ENCODE data around the gene NR4A1. TPM values are rescaled to one million over a fixed set of nuclear protein-coding genes. Genes with fewer than 3 reads are reported as not detected.
A peak's percentile ranks its signal among the peaks of the same experiment; 100 is the strongest.

The NR4A1 gene
- total RNA-seq, 6 donors from 2014 or later: 88.3 to 202 (median 156) TPM

GRCh38 chr12:52086366-52086765 is 35.1 kb downstream of the NR4A1 start:
- H3K4me3 ChIP-seq: no peak overlapping the region
- no peak for TF ChIP-seq POLR2AphosphoS5 (IDR thresholded peaks at IDR 0.05)
- TF ChIP-seq POLR2A (IDR thresholded peaks at IDR 0.05): no peak
- TF ChIP-seq, protein P1, sequence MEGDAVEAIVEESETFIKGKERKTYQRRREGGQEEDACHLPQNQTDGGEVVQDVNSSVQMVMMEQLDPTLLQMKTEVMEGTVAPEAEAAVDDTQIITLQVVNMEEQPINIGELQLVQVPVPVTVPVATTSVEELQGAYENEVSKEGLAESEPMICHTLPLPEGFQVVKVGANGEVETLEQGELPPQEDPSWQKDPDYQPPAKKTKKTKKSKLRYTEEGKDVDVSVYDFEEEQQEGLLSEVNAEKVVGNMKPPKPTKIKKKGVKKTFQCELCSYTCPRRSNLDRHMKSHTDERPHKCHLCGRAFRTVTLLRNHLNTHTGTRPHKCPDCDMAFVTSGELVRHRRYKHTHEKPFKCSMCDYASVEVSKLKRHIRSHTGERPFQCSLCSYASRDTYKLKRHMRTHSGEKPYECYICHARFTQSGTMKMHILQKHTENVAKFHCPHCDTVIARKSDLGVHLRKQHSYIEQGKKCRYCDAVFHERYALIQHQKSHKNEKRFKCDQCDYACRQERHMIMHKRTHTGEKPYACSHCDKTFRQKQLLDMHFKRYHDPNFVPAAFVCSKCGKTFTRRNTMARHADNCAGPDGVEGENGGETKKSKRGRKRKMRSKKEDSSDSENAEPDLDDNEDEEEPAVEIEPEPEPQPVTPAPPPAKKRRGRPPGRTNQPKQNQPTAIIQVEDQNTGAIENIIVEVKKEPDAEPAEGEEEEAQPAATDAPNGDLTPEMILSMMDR (IDR thresholded peaks at IDR 0.05): no peak
- TF ChIP-seq EP300 (IDR thresholded peaks at IDR 0.05): no peak
- WGBS, 2 donors: 65% methylated on average over 9 of the region's 9 CpGs
- ATAC-seq (ENCODE audit: low FRiP score in 2 of 2): no peak
- no peaks in the 10 kb centered on the region for H3K9me3 ChIP-seq
- H3K27ac ChIP-seq: no peak overlapping the region
- H3K36me3 ChIP-seq: no peaks in the 10 kb centered on the region
- no peaks in the 10 kb centered on the region for H3K27me3 ChIP-seq
- peaks cover 12 to 24% (median 20%) of the 10 kb centered on the region in 4 donors for H3K4me1 ChIP-seq
- DNase-seq: peak in 1 of 2 donors; percentile 69

DNA sequence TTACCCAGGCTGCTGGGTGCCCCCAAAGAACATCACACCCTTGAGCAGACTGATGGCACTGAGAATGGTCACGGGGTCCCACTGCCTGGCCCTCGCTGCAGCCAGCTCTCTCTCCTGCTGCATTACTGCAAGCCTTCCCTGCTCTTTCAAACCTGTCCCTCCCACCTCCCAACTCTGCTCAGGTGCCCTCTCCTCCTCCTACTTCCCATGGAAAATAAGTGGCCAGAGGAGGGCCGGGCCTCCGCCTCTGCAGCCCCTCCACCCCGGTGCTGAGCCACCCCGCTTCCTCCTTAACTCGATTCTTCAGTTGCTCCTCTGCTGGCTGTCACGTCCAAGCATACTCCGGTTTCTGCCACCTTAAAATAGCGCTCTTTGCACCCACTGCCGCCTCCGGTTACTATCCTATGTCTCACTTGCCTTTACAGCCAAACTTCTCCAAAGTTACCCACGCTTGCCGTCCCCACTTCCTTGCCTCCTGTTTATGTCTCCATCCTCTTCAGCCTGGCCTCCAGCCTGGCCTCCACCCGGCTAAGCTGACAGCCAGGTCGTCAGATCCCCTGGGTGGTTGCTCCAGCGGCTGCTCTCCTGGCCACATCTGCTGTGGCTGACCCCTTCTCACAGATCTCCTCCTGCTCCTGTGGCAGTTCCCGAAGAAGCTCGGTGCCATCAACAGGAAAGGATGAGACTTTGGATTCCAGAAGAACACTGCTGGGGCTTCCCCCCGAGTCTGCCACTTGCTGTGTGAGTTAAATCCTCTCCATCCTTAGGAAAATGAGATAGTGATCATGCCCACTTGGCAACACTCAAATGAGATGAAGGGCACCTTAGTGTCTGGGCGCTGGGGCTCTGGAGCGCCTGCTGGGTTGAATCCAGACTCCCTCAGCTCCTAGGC is 35.9 kb downstream of the NR4A1 start:
- Histone ChIP-seq H3K4me1 (peaks cover 12 to 15% (median 14%) of the 10 kb centered on the region in 4 donors), H3K36me3 (no peaks in the 10 kb centered on the region), H3K9me3 (no peaks in the 10 kb centered on the region), H3K27me3 (no peaks in the 10 kb centered on the region), H3K4me3 (no peak overlapping the region), H3K27ac (no peak overlapping the region)
- no peak for ATAC-seq (ENCODE audit: low FRiP score in 2 of 2)
- TF ChIP-seq POLR2AphosphoS5 (IDR thresholded peaks at IDR 0.05): no peak
- TF ChIP-seq, protein P1 (IDR thresholded peaks at IDR 0.05): no peak
- no peak for TF ChIP-seq POLR2A (IDR thresholded peaks at IDR 0.05)
- no peak for TF ChIP-seq EP300 (IDR thresholded peaks at IDR 0.05)
- DNase-seq: peak in 1 of 2 donors; percentile 40
- 78% methylated on average over 19 to 22 of the region's 22 CpGs for WGBS, 2 donors

GRCh38 chr12:52087961-52088820 is 36.9 kb downstream of the NR4A1 start:
- no peak overlapping the region for H3K27ac ChIP-seq
- DNase-seq (peak in 1 of 2 donors; percentile 31), ATAC-seq (ENCODE audit: low FRiP score in 2 of 2) (no peak)
- 79 to 84% methylated on average over 20 of the region's 20 CpGs for WGBS, 2 donors
- TF ChIP-seq POLR2A (IDR thresholded peaks at IDR 0.05) (no peak), POLR2AphosphoS5 (IDR thresholded peaks at IDR 0.05) (no peak), EP300 (IDR thresholded peaks at IDR 0.05) (no peak)
- TF ChIP-seq, protein P1 (IDR thresholded peaks at IDR 0.05): no peak
- H3K4me1 ChIP-seq: peaks cover 3 to 6% (median 4%) of the 10 kb centered on the region in 4 donors
- H3K27me3 ChIP-seq: no peaks in the 10 kb centered on the region
- H3K4me3 ChIP-seq: no peak overlapping the region
- H3K9me3 ChIP-seq: no peaks in the 10 kb centered on the region
- H3K36me3 ChIP-seq: no peaks in the 10 kb centered on the region

- H3K9me3 ChIP-seq: no peaks in the 10 kb centered on the region
- H3K4me1 ChIP-seq: no peaks in the 10 kb centered on the region
- WGBS, 2 donors: 84 to 85% methylated on average over 11 of the region's 11 CpGs
- ATAC-seq (ENCODE audit: low FRiP score in 2 of 2) (no peak), DNase-seq (peak in 1 of 2 donors; percentile 36)
- H3K36me3 ChIP-seq: no peaks in the 10 kb centered on the region
- TF ChIP-seq, protein P1 (IDR thresholded peaks at IDR 0.05): no peak
- no peak for TF ChIP-seq POLR2A (IDR thresholded peaks at IDR 0.05)
- H3K27me3 ChIP-seq: no peaks in the 10 kb centered on the region
- no peak overlapping the region for H3K27ac ChIP-seq
- H3K4me3 ChIP-seq: no peak overlapping the region
Observed at GRCh38 chr12:52089491-52089890, 38.2 kb downstream of the NR4A1 start.

All from upper lobe of left lung (tissue), 6 donors.